GM23248 (cell line): Measurements from ENCODE around the gene MOBP.

Experiments
- EZH2 ChIP-seq: fragments of 200-600 bp; sonication (generic); IDR thresholded peaks from 2 replicates; pipeline ENCODE4 v1.6.1; 2018; ENCODE audit warnings: antibody characterized with exemption, mild to moderate bottlenecking; ENCODE audit not compliant: insufficient read depth, poor library complexity, severe bottlenecking
- EZH2phosphoT487 ChIP-seq: fragments of 200-600 bp; sonication (generic); IDR thresholded peaks from 2 replicates; pipeline ENCODE4 v1.6.1; 2018; ENCODE audit warnings: antibody characterized with exemption, moderate library complexity, mild to moderate bottlenecking, low read depth; ENCODE audit not compliant: insufficient read depth

DNA sequence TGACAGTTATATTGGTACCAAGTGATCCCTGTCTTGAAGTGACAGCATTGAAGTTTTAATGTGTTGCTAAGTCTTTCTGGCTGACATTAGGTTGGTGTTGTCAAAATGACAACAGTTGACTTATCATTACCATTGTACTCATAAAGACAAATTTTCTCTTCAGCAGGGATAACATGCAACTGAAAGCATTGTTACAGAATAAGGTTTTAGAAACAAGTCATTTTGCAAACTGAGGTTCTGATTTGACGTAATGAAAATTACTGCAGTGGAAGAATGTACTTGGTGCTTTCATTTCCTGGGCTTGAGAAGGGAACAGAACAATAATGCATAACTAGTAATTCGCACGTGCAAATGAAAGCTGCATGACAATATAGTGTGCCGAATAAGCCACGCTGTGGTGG lies 75.1 kb downstream of the MOBP start:
- TF ChIP-seq EZH2phosphoT487 (no peak), EZH2 (no peak)
